Measurements from ENCODE around the gene DKK2.
"Not testable (repeated sequence)": the region's sequence is repeated elsewhere in the genome, so short reads cannot be mapped to it uniquely, and the experiment has no call there.

Gene DKK2

DNA sequence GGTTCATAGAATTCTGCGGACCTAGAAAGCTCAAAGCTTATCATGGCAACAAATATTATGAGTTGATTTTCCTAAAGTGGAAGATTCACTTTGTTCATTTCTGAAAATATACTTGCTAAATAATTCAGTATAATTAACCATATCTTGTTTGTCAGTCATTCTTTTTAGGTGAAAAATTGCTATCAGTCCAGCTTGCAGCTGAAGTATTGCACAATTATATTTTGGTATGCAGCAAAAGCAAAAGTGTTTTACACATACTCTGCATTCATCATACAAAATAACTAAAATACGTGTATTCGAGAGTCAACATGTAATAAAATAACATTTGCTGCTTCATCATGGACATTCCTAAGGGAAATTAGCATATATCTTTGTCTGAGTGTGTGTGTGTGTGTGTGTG lies 24.8 kb downstream of the DKK2 start:
- FAIRE-seq = no peak

DNA sequence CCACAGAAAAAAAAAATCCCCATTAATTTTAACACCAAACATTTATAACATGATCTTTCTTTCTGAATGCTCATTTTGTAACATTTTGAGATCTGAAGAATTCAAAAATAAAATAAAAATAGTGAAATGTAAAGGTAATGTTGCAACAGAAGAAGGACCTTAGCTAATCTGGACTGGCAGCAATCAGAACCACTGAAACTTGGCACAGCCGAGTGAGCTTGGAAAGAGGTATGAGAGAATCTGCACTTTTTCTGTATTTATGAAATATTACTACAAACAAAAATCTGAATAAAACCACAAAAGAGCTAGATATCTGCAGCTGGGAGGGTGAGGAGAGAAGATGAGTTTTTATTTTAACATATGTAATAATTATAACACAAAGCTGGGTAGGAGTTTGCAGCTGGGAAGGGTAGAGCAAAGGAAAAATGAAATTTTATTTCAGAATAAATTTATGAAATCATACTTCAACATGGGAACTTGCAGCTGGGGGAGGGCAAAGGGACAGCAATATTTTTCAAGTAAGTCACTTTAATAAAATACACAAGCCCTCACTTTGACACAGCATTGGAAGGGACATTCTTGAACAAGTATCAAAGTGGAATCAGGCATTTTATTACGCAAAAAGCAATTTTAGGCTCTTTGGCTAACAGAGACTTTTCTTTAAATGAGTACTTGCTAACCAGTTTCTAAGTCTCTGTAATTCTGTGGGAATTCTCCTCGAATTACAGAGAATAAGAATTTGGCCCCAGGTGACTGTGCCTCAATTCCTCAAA lies 26.7 kb downstream of the DKK2 start:
- no peak for FAIRE-seq

GRCh38 chr4:107008115-107008514 lies 28.0 kb downstream of the DKK2 start:
- no peak for FAIRE-seq

DNA sequence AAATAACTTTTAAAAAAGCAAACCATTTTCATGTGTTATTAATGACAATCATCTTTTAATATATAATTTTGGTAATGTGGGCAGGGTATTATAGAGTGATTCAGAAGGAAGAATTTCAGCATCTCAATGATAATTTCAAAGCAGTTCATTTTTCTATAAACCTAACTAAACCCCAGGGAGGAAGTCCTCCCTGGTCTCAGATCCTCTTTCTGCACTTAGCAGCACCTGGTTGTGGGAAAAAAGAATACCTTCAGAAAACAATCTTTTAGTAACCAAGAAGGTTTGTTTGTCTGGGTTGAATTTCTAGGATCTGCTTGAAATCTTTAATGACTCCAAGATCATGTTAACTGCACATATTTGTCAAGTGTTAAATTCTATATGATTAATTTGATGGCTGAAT lies 29.9 kb downstream of the DKK2 start:
- no peak for FAIRE-seq

DNA sequence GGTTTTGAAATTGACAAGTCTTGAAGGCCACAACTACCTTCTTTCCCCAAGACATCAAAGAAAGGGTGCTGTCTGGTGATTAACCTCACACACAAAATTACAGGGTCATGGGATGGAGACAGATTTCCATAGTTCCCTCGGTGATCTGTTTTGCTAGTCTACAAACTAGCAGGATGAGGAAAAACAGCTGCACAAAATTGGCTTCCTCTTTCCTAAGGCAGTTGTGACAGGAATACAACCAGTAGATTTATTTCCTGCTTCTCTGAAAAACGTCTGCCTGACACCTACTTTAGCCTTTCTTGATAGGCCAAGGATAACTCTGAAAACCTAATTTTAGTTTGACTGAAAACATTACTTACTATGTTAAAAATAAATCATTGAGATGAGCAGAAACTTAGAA lies 39.6 kb downstream of the DKK2 start:
- no peak for FAIRE-seq

GRCh38 chr4:106993827-106994226 lies 42.3 kb downstream of the DKK2 start:
- no peak for FAIRE-seq

GRCh38 chr4:106987311-106987710 lies 48.8 kb downstream of the DKK2 start:
- no peak for FAIRE-seq

GRCh38 chr4:106986486-106986885 lies 49.6 kb downstream of the DKK2 start:
- FAIRE-seq = no peak

- FAIRE-seq = no peak
Measured at GRCh38 chr4:106985830-106986229, 50.3 kb downstream of the DKK2 start.

- FAIRE-seq = no peak
Measured at GRCh38 chr4:106982711-106983211, 53.4 kb downstream of the DKK2 start.

DNA sequence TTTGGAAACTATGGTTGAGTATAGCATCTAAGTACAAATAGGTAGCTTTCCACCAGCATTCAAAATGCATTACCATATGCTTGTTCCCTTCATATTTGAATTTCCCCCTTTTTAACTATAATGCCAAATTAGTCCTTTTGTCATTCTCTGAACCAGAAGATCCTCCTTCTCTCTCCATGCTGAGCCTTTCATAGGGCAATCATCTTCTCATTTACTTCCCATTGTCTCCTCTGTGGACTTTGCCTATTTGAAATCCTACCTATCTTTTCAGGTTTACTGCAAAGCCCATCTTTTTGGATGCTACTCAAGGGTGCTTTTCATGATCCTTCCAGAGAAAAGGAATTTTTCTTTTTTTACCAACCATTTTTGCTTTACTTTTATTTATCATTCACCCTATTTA lies 54.7 kb downstream of the DKK2 start:
- FAIRE-seq = no peak

- no peak for FAIRE-seq
Measured at GRCh38 chr4:106979476-106979875, 56.6 kb downstream of the DKK2 start.

- FAIRE-seq = no peak
Measured at GRCh38 chr4:106978046-106978774, 57.9 kb downstream of the DKK2 start.

DNA sequence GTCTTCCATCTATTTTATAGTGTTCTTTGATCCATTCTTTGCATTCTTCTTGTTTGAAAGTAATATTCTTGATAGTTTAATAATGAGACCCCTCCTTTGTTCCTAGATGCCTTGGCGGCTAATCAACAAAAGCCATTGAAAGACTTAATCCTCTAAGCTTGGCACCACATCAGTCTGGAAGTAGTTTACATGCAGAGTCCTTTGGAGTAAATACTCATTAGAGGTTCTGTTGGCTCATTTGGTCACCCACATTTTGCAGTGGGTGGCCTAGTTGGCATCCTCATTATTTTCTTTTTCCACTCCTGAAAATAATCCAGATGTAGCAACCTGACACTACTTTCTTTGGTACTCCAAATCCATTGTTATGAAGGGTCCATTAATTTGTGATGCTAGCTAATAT lies 64.5 kb downstream of the DKK2 start:
- no peak for FAIRE-seq

DNA sequence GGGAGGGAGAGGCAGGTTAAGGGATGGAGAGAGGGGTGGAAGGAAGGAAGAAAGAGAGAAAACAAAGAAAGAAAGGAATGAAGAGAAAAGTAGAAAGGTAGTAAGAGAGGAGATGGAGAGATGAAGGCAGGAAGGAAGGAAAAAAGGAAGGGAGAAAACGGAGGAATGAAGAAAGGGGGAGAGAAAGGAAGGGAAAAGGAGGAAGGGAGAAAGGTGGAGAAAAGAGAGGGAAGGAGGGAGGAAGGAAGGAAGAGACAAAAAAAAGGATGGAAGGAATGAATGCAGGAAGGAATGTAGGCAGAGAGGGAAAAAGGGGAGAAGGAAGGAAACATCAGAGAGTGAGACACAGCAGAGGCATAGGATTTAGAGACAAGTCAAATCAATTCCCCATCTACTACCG lies 68.2 kb downstream of the DKK2 start:
- FAIRE-seq = no peak

DNA sequence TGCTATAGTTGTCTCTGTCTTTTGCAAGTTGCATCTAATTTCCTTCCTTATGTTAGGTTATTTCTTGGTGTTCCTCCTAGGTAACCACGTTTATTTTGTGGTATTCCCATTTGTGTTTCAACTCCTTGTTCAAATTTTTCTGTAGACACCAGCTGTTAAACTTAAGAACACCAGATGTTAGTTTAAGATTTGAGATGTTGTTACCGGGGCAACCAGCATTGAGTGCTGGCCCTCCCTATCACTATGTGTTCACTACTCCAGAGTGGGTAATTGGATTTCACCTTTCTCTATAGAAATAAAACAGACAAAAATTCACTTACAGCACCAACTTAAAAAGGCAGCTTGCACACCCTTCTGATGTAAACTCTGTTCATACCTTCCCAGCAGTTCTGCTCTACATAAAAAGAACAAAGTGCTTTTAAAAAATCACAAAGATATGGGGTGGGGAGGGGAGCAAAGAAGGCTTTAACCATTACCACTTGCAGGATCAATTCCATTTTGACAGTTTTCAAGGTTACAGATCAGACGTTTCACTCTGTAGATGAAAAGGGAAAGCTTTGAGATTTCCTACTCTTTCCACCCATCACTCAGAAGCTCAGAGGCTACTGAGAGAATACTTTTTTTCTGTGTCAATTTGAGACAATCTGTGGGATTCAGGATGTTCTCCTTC lies 82.9 kb downstream of the DKK2 start:
- FAIRE-seq = no peak

GRCh38 chr4:106951891-106952290 lies 84.2 kb downstream of the DKK2 start:
- FAIRE-seq = no peak

DNA sequence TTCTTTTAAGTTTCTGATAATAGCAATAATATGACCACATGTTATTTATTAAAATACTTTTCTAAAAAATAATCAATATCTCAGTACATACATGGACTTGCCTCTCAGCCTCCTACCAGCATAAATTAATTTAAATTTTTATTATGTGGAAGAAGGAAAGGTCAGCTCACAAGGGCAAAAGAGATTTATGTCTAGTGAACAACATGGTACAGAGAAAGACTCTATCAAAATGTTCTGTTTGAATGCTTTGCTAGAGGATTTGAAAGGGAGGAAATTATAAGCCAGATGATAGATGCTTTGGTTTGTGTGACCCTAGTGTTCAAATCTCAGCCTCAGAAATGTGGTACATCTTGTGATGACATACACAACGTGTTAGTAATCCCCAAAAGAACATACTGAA lies 94.3 kb downstream of the DKK2 start:
- no peak for FAIRE-seq

DNA sequence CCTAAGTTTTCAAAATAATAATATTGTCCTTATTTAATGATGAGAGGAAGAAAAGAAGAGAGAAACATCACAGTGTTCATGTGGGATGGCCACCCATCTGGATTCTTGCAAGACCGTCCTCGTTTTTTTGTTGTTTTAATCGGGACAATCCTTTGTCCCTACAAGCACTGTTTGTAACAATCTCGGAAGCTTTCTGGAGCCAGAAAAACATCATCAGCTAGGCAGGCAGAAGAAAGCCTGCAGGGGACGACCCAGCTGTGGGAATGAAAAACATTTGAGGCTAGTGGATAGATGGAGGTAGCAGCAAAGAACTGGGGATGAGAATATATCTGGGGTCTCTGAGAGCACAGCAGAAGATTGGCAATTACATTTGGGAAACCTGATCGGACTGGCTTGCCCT lies 105.6 kb downstream of the DKK2 start:
- FAIRE-seq = no peak

DNA sequence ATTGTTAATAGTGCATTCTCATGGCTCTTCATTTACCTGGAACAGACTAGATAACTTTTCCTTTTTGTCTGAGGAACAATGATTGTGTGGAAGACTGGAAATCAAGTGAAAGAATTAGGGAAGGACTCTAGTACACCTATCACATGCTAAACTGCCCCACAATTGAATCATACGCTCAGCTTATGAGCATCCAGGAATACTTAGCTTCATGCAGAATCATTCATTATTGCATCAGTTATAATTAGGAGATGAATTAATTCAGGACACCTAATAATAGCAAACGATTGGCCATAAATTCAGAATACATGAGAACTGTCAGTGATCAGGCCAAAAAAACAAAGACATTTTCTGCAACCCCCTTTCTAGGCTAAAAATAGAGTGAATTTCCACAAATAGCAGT lies 106.9 kb downstream of the DKK2 start:
- no peak for FAIRE-seq

DNA sequence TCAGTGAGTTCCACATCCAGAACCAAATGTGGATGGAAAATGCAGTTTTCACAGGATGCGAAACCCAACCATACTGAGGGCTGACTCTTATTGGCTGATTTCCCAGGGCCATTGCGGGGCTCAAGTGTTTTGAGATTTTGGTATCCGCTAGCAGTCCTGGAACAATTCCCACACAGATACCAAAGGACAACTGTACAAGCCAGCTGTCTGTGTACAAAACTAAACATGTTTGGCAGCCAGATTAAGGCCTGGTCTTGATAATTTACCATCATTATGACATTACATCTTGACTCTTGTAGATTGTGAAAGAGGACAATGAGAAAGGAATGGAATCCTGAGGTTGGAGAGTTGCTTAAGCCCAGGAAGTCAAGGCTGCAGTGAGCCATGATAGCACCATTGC lies 121.9 kb downstream of the DKK2 start:
- no peak for FAIRE-seq

DNA sequence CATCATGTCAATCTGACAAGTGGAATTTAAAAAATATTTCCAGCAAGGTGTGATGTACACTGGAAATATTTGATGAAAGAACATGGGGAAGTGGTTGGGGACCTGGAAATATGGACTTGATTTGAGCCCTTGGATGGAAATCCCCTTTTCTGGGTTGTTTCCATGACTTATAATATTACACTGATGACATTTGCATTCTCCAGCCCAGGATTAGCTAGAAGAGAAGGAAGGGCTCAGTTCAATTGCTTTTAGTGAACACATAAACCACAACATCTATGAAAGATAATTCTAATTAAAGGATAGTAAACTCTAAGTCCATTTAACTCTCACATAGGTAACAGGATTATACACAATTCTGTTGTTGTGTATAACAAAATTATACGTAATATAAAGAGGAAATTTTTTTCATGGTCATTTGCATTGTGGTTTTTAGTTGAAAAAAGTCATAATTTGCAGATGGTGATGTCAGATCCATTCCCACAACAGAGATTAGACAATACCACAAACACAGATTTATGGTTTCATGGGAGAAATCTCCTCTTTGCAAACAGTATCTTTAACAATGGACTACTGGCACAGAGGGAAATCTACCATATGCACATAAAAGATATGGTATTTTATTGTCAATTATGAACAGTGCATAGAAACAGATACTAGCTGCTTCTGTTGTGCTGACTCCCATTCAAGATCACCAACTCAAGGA lies 126.5 kb downstream of the DKK2 start:
- FAIRE-seq = no peak

- not testable (repeated sequence) for FAIRE-seq
Measured at GRCh38 chr4:106908049-106908448, 128.1 kb downstream of the DKK2 start.

Measured in colon (tissue), 2 donors.